HG02938 (cell line): ENCODE measurements around the gene NLRC3.
"Not testable (repeated sequence)": the region's sequence is repeated elsewhere in the genome, so short reads cannot be mapped to it uniquely, and the experiment has no call there.

Source experiments
- ATAC-seq: cut with Tn5 transposase; IDR thresholded peaks from one replicate; pipeline ENCODE4 v1.9.1; 2021; ENCODE audit warnings: mild to moderate bottlenecking, moderate library complexity; ENCODE audit not compliant: unreplicated experiment

NLRC3 gene

DNA sequence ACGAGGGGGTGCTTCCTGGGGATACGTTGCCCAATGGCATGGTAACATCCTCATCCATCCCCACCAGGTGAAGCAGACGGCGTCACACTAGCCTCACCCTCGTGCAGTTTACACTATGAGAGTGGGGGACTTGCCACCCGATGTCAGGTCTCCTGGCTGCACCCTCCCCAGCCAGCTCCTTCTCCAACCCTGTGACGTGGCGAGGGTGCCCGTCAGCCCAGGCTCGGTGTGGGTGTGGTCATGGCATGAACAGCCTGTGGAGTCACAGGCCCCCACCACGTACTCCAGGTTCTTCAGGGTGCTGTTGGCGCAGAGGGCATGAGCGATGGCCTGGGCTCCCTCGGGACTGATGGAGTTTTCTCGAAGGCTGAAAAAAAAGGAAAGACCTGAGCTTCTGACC, 28.3 kb downstream of the NLRC3 start:
- no peak for ATAC-seq

DNA sequence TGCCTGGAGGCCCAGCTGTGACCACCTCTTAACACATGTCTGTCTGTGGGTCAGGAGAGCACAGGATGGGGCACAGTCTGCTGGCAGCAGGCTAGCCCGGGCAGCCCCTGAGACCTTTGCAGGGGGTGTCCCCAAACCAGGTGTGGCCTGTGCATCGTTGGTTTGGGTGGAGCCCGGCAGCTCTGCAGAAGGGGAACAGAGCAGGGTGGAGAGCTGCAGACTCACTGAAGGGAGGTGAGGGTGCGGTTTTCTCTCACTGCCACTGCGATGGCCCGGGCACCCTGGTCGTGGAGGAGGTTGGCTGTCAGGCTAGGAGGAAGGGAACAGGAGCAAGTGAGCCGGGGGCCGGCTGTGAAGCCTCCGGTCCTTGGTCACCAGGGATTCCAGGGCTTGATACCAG, 28.8 kb downstream of the NLRC3 start:
- no peak for ATAC-seq

DNA sequence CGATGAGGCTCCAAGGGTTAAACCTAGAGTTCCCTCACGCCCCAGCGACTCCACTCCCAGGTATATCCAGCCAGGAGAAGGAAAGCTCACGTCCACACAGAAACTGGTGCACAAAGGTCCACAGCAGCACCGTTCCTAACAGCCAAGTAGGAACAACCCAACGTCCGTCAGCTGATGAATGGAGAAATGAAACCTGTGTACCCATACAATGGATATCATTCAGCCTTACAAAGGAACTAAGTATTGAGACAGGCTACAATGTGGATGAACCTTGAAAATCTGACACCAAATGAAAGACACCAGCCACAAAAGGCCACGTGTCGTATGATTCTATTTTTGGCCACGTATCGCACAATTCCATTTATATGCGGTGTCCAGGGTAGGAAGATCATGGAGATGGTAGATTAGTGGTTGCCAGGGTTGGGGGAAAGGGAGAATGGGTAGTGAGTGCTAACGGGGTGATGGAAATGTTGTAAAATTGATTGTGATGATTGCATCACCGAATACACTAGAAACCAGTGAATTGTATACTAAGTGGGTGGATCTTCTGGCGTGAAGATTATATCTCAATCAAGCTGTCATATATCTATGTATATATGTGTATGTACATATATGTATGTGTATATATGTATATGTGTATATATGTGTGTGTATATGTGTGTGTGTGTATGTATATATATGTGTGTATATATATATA, 30.1 kb downstream of the NLRC3 start:
- ATAC-seq = no peak

DNA sequence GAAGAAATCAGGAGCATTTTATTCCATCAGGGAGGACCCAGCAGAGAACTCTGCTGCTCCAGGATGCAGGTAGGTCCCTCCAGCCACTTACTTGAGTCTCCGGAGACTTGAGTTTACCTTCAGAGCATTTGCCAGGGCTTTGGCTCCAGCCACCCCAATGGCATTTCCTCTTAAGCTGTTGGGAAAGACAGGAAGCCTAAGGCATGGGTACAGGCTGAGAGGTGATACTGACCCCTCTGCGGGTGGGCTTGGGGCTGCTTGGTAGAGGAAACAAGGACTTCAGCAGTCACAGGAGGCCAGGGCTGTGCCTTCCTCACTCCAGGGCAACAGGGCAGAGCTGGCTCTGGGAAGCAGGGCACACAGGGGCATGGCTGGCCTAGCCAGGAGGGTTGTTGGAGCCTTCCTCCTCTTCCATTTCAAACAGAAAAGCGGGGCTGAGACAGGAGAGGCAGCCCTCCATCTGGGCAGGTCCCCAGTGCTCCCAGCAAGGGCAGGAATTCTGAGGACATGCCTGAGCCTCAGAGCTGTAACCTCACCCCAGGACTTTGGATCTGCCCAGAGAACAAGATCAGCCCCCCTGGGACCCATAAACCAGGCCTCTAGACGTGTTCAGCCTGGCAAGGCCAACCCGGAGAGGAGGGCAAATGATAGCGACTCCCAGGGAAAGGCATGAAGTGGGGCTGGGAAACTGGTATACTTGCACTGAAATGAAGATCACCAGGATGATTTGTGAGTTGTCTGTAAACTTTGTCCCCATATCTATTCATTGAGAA, 34.4 kb downstream of the NLRC3 start:
- no peak for ATAC-seq

DNA sequence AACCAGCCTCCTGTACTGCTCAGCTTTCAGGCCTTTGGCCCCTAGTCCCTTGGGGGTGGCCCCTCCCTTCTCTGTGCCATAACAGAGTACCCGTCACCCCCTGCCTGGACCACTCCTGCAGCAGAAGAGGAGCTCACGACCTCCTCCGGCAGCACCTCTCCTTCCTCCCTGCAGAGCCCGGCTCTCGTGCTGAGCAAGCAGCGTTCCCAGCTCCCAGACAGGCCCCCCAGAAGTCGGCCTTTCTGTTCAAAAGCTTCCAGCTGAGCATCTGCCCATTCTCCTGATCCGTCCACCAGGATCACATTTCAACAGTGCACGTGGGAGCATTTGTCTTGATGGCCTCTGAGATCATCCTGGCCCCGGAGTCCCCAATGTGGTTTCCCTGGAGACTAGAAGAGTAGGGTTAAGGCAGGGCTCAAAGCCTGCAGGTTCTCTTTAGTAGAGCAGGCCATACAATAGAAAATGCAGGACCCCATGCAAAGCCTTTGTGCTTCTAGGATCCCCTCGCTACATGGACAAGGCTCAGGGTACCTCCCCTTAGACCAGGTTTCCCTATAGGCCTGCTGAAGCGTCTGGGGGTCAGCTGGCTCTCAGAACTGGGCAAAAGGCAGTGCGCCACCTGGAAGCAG, 35.6 kb downstream of the NLRC3 start:
- no peak for ATAC-seq

DNA sequence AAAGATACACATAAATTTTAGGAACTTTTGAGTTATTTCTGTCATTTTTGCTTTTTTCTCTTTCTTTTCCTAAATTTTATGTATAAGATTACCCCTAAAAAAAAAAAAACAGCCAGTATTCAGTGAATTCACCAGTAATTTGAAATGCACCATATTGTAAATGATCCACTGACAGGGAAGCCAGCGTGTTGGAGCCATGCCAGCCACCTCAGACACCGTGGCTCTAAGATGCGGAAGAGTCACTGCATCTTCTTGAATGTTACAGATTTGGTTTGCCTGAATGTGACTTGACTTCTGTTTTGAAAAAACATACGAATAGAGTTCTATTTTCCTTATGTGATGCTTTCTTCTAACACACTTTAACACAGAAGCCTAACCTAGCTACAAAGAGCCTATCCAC, 39.0 kb downstream of the NLRC3 start:
- ATAC-seq = no peak

DNA sequence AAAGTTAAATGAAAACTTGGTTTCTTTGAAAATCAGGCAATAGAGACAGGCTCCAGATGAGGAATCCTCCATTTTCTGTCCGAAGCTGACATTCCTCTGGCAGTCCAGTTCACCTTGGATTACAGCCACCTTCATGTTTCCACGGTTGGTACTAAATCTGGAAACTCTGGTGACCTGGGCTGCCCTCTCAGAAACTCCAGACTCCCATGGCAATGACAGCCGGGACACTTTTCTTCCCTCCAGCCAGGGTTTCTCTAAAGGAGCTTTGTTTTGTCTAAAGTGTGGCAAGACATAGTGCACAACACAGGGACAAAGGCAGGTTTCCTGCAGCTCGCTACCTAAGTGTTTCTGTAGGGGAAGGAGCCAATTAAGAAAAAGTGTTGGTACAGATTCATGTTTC, 40.4 kb downstream of the NLRC3 start:
- no peak for ATAC-seq

DNA sequence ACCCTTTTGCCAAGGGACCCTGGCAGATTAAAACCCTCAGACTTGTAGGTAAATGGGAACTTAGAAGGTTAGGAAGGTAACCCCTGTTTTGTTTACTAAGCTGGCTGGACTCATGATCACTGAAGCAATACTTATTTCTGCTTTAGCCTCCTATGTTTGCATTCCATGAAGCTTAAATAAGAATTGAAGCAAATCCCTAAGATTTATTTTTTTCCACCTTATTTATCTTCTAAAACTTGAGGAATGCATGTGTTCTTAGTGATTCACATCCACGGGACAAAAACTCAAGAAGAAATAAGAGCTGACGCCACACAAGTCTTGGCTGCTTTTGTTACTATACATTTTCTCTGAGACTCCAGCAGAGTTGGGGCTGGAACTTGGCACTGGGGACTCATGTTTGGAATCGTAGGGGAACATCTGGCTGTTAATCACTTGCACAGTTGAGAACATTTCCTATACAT, 40.9 kb downstream of the NLRC3 start:
- no peak for ATAC-seq

DNA sequence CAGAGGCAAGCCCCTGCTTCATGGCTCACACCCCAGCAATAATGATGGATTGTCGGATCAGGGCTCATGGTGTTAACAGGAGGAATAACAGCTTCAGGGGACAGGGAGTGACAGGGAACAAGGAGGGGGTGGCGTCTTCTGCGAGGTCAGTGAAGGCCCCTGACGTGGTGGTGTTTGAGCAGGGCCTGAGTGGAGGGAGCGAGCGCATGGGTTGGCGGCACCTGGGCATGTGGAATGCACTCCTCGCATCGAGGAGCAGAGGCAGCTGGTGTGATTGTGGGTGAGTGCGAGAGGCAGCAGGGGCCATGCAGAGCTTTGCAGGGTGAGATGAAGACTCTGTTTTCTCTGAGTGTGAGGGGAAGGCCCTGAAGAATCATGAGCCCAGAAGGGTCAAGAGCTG, 43.1 kb downstream of the NLRC3 start:
- no peak for ATAC-seq

DNA sequence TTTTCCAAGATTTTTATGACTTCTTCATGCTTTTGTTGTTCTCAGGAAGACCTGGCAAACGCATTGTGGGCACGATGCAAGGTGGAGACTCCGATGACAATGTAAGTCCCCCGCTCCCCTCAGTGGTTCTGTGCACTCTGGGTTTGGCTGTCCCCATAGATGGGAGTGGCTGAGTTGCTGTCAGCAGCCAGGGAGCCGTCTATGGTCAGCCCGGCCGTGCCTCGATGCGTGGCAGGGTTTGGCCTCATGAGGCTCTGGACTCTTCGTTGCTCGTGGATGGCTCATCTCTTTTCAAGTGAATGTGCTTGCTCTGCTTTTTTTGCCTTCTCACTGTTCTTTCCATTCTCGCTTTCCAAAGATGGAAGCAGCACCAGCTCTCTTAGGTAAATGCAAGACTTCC, 44.5 kb downstream of the NLRC3 start:
- no peak for ATAC-seq

DNA sequence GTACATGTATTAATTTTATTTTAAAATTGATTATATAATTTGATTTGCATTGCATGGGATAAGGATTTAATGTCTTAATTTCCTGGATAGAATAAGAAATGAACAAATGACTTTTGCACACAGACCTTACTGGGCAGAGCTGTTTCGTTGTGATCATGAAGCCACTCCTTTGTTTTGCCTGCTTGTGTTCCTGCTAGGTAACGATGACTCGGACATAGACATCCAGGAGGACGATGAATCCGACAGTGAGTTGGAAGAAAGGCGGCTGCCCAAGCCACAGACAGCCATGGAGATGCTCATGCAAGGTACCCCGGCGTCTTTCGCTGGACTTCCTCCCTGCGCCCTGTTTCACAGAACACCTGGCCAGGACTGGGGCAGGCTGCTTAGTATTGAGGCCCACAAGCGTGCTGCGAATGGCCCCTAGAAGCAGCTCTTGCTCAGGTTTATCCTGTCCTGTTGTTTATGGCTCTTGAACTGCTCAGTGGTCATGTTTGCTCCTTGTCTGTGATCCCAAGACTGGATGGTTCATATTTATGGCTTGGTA, 46.8 kb downstream of the NLRC3 start:
- no peak for ATAC-seq

DNA sequence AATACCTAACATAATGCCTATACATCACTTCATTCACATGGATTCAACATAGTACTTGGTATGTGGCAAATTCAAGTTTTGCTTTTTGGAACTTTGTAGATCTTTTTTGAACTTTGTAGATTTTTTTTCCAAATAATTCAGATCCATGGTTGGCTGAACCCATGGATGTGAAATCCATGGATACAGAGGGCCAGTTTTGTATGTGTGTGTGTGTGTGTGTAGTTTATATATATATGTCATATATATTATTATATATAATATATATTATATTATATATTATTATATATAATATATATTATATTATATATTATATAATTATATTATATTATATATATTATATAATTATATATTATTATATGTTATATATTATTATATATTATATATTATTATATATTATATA, 48.0 kb downstream of the NLRC3 start:
- ATAC-seq = no peak

DNA sequence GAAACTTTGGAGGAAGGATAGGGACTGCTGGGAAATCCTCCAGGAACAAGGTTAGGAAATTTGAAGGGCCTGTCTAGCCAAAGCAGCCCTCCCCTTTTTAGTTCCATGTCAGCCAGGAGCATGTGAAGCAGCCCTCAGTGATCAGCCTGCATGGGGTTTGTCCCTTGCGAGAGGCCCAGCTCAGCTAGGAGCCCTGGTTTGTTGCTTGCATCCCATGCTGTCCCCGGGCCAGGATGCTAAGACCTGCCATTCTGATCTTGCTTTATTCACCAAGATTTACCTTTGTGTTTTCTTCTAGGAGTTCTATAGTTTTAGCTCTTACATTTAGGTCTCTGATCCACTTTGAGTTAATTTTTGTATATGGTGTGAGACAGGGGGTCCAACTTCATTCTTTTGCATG, 48.8 kb downstream of the NLRC3 start:
- no peak for ATAC-seq

DNA sequence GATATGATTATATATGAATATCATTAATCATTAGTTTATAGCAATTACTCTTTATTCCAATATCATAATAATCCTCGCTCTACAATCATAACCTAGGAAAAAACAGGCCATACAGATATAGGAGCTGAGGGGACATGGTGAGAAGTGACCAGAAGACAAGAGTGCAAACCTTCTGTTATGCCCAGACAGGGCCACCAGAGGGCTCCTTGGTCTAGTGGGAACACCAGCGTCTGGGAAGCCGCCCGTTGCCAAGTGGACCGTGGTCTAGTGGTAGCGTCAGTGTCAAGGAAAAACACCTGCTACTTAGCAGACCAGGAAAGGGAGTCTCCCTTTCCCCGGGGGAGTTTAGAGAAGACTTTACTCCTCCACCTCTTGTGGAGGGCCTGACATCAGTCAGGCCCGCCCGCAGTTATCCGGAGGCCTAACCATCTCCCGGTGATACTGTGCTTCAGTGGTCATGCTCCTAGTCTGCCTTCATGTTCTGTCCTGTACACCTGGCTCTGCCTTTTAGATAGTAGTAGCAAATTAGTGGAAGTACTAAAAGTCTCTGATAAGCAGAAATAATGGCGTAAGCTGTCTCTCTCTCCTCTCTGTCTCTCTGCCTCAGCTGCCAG, 49.9 kb downstream of the NLRC3 start:
- ATAC-seq = not testable (repeated sequence)

DNA sequence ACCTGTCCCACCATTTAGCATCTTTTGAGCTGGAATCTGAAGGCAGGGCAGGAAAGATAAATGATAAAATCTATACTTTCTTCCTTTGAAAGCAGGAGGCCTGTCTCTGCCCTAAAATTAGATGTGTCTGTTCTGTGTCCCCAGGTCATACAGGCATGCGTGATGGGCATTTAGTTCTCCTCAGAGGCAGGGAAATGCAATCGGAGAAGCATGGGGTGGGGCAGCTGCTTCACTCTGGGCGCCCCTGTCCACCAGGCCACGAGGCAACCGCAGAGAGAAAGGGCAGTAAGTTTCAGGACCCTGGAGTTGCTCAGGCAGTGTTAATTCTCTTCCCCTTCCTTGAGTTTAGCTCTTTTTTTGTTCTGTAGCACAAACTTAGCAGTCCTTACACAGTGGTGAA, 51.3 kb downstream of the NLRC3 start:
- no peak for ATAC-seq

DNA sequence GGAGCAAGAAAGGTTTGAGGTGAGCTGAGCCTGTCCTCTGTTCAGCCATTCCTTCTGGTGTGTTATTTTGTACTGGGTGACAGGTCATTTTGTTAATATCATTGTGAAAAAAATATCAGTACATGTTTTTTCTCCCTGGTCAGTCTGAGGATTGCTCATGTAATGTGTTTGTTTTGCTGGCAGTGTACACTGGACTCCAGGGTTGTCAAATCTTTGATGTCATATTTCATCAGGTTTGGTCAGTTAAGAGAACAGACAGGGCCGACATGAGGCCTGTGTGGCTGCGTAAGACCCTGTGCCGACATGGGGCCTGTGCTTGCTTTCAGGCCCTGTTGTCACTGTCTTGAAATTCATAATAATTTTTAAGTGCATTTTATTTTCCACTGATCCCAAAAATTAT, 53.9 kb downstream of the NLRC3 start:
- no peak for ATAC-seq

DNA sequence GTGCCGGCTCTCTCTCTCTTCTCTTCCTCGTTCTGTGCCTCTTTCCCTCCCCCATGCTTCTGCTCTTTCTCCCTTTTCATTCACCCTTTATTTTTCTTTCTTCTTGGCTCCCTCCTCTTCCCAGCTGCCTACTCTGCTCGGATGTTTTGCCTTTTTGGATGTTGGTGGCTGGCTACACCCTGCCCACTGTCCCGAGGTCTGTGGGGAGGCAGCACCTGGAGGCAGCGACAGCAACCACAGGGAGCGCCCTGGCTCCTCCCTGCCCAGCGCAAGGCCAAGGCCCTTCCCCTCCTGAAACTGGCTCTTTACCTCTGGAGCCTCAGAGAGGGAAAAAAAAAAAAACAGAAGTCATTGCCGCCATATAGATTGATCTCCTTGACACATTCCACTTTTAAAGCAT, 56.4 kb downstream of the NLRC3 start:
- no peak for ATAC-seq

DNA sequence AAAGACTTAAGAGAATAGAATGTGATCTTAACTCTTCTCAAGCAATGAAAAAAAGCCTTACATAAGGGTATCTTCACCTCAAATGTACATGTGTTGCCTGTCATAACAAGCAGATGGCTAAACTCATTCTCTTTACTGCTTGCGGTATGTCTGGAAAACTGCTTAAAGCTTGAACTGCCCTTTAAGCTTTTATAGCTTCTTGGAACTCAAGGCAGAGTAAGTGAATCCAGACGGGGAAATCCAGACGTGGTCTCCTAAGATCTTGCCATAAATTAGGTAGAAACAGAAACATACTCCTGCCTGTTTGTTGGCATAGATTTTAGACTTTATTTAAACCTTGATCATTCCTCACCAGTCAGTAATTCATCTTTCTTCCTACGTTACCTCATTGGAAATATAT, 56.8 kb downstream of the NLRC3 start:
- ATAC-seq = no peak

DNA sequence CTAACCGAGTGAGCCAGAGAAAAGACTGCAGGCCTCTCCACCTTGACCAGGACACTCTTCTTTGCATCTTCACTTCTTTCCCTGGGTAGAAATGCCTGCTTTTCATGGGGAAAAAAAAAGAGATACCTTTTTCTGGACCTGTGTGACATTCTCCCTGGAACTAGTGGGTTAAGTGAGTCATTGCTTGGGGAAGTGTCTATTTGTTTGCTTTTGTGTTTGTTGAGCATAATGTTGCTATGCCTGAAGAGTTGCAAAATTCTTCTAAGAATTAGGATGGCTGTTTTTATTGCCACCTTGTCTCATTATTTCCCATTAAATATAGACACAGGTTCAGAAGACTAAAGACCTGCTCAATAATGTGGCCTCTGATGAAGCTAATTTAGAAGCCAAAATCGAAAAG, 57.6 kb downstream of the NLRC3 start:
- no peak for ATAC-seq

DNA sequence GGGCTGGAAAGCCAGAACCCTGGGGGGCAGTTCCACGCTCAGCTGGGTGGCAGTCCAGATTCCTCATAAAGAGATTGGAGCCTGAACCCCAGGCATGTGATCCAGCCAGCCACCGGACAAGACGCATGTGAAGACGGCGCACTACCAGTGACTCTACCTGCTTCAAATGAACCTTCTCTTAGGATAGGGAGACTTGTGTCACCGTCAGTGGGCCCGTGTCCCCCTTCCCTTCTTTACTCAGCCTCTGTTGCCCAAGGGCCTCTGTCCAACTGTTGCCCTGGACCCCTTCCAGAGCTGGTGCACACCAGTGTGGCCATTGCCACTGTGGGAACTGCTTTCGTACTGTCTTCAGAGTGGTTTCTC, 58.2 kb downstream of the NLRC3 start:
- no peak for ATAC-seq

DNA sequence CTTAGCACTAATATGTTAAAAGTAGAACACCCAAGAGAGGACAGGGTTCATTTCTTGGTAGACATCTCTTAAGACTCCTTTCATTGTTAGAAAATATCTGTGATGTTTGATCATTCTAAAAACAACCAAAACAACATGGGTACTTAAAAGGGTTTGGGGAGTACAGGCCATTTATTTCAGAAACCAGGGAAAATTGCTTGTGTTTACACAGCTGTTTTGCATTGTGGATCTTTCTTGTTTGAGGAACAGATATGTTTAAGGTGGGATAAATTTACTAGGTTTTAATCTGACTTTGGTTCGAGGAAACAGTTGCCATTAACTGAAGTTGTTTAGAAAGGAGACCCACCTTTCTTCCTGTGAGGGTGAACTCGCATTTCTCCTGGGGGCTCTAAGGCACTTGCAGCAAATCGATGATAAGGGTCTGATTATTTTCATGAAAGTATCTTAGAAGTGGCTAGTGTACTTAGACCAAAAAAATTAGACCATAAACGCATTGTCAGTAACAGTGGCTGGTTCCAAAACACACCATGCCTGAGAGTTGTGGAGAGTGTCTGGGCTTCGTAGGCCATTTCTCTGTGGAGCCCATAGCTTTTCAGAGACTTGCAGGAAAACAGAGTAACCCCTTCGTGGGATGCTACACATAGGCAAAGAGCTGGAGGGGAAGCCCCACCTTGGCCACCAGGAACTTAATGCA, 58.8 kb downstream of the NLRC3 start:
- no peak for ATAC-seq
